Measurements from ENCODE around the gene IFT80. TPM values are rescaled to one million over a fixed set of nuclear protein-coding genes. Genes with fewer than 3 reads are reported as not detected.

Gene IFT80
- total and polyA plus RNA-seq, 2 of the 4 experiments (the other 2 are of a cell fraction), result 15.2 to 16.8 TPM

GRCh38 chr3:160403796-160404470 lies 4.9 kb upstream of the IFT80 start:
- no peak overlapping the region; the same call in 1 of the 2 replicates for H3K14ac ChIP-seq (replicated peaks; ENCODE audit: low read depth, low read length)
- no peak overlapping the region for H2AK5ac ChIP-seq (ENCODE audit: low read depth, low read length)
- no peak overlapping the region for H2BK120ac ChIP-seq (ENCODE audit: low read depth, low read length)
- peak overlapping the region in 1 of 2 experiments; percentile 59; a peak in 1 of 4 replicates for H4K8ac ChIP-seq (ENCODE audit: low read depth in 2 of 2, low read length in 2 of 2)
- no peak overlapping the region for H3K4me3 ChIP-seq (ENCODE audit: insufficient read depth, low read depth, low read length)
- H3K9me3 ChIP-seq (ENCODE audit: control insufficient read depth, insufficient read depth, low read length), result no peaks in the 10 kb centered on the region
- H4K20me1 ChIP-seq (ENCODE audit: insufficient read depth, low read length), result peaks cover 3% of the 10 kb centered on the region
- no peaks in the 10 kb centered on the region for H3K4me1 ChIP-seq (ENCODE audit: control insufficient read depth, insufficient read depth, low read length)
- POLR2A ChIA-PET (ENCODE audit: unreplicated experiment), result no interaction called here
- peak overlapping the region; percentile 36 for H3K9ac ChIP-seq (ENCODE audit: low read depth, low read length)
- dilution Hi-C loops (cut with HindIII; ENCODE audit: low sequenced_read_pairs, unreplicated experiment) (no loop called here), intact Hi-C loops (cut with micrococcal nuclease) (loop anchor here (2.0 to 5.0 kb wide), 2 partner anchors 45 to 367 kb away; partner anchors contain the start of gene TRIM59), in situ Hi-C loops (cut with MboI; ENCODE audit: low sequenced_read_pairs) (loop anchor here (25.0 kb wide), 1 partner anchor 517 kb away; no protein-coding TSS in a partner anchor)
- peak overlapping the region; percentile 61; the same call in 1 of the 2 replicates for H3K27ac ChIP-seq (ENCODE audit: insufficient read depth, low read length)
- no peak overlapping the region for H3K4ac ChIP-seq (ENCODE audit: low read depth, low read length)
- H2AFZ ChIP-seq (replicated peaks; ENCODE audit: low read length, poor library complexity), result no peak overlapping the region
- no peak overlapping the region for H2AK9ac ChIP-seq (replicated peaks; ENCODE audit: low read depth, low read length, poor library complexity)
- no peaks in the 10 kb centered on the region for H3K9me1 ChIP-seq (ENCODE audit: insufficient read depth, low read length)
- H3K79me1 ChIP-seq (ENCODE audit: low read depth in 1 of 2, low read length in 2 of 2), result peaks cover 0 to 4% of the 10 kb centered on the region in 2 experiments; a peak in 2 of 4 replicates
- no peak overlapping the region for H2BK20ac ChIP-seq (ENCODE audit: low read depth, low read length)
- ATAC-seq (ENCODE audit: low read depth), result no peak
- no TSS peak for BruUV-seq (replicated peaks)
- DNase-seq, result peak; percentile 32
- 0 out of 2 replicates have a peak overlapping the region, but pooled peaks have one; percentile 5 for H3K56ac ChIP-seq (ENCODE audit: extremely low read depth, insufficient read depth, low read length)
- TF ChIP-seq MXI1 (IDR thresholded peaks at IDR 0.05; ENCODE audit: borderline replicate concordance, low read depth, low read length), result no peak
- TF ChIP-seq USF2 (IDR thresholded peaks at IDR 0.05; ENCODE audit: low read depth, low read length), result no peak
- no peak for TF ChIP-seq CTCF (conservative IDR thresholded peaks at IDR 0.05; ENCODE audit: low read depth, low read length)
- TF ChIP-seq RFX5 (IDR thresholded peaks at IDR 0.05; ENCODE audit: low read depth, low read length), result no peak
- no peak for TF ChIP-seq MAZ (IDR thresholded peaks at IDR 0.05; ENCODE audit: borderline replicate concordance, low read depth, low read length)
- TF ChIP-seq MAFK (IDR thresholded peaks at IDR 0.05; ENCODE audit: low read depth, low read length), result no peak
- no peak for TF ChIP-seq CEBPB (IDR thresholded peaks at IDR 0.05; ENCODE audit: low read depth, low read length)
- H3K4me2 ChIP-seq (ENCODE audit: low read depth, low read length), result peak overlapping the region; percentile 72
- WGBS, 2 experiments (ENCODE audit: extremely low coverage in 2 of 2, insufficient read length in 1 of 2), result 100% methylated on average over 1 of the region's 7 CpGs; no CpG with 5 or more reads in 1 of the 2 experiments
- H3K27me3 ChIP-seq (ENCODE audit: control insufficient read depth, insufficient read depth, low read length), result no peaks in the 10 kb centered on the region
- no peak overlapping the region for H3K23ac ChIP-seq (ENCODE audit: low read depth, low read length)
- no peak overlapping the region; the same call in none of the 2 replicates for H4K5ac ChIP-seq (ENCODE audit: low read depth, low read length)
- CTCF ChIA-PET, result interaction anchor here (0.6 kb wide), 1 partner anchor 1152 kb away, joined by 4 read pairs; no protein-coding TSS in a partner anchor
- H4K91ac ChIP-seq (ENCODE audit: insufficient read depth, low read depth, low read length), result no peak overlapping the region
- H3K36me3 ChIP-seq (ENCODE audit: control insufficient read depth, insufficient read depth, low read length), result no peaks in the 10 kb centered on the region; the same call in 1 of the 2 replicates
- H2BK5ac ChIP-seq (ENCODE audit: low read depth, low read length, poor library complexity, severe bottlenecking), result peak overlapping the region; percentile 76
- H2BK15ac ChIP-seq (ENCODE audit: low read depth, low read length), result no peak overlapping the region
- peak overlapping the region; percentile 42 for H3K18ac ChIP-seq (ENCODE audit: low read depth, low read length)
